Left hindlimb (tissue), 1 donor: Measurements from ENCODE around the gene HPCAL1.
"Not testable (repeated sequence)": the region's sequence is repeated elsewhere in the genome, so short reads cannot be mapped to it uniquely, and the experiment has no call there.

Source experiments
- DNase-seq: peaks from one replicate; pipeline ENCODE4 v3.0.0-alpha.2; 2018

Gene HPCAL1

DNA sequence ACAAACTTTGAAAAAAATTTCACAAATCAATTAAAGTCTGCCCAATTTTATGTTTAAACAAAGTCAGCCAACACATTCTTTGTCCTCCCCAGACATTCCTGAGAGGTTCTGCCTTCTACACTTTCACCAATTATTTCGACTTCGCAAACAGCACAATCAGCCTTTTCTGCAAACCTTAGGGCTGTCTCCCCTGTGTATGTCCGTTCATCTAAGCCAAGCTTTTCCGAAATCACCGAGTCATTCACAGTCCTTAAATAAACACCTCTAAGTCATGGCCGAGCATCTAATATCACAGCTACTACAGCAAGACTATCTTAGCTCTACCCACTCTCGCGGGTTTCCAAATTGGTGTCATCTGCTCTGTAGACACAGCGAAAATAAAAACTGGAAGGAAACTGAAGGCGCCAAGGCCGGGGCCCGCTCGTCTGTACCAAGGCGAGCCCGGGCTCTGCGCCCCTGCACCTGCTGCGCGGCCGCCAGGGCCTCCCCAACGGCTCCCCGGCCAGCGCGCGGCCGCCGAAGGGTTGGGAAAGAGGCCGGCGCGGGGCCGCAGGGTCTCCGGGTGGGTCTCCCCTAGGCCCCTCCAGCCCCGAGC is 144.7 kb downstream of the HPCAL1 start:
- no peak for DNase-seq

DNA sequence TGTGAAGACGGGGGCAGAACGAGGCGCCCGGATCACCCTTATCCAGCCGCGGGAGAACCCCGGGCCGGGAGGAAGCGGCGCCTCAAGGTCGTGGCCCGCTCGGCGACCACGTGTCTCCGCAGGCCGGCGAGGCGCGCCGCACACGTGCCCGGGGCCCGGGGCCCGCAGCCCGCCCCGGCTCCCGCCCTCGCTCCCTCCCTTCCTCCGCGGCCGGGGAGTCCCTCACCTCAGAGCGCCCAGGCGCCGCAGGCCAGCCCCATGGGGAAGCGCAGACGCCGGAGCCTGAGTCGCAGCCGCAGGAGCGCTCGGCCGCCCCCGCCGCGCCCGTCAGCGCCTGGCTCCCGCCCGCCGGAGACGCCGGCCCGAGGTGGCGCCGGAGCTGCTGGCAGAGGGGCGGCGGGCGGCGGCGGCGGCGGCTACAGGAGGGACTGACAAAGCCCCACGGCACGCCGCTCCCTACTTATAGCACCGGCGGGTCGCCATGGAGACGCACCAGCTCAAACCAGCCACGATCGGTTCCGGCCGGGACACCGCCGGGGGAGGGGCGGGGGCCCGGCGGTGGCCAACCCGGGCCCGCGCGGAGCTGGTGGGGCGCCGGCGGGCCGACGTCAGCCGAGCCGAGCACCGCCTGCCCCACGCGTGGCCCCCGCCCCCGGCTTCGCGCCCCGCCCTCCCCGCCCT is 145.3 kb downstream of the HPCAL1 start, which contains the start of gene ODC1:
Gene ODC1, minus strand, starts transcription at position 433 of the 681 bp plus-strand sequence. CDS start 3,295 bp downstream, outside the sequence.
- peak; percentile 96 for DNase-seq

DNA sequence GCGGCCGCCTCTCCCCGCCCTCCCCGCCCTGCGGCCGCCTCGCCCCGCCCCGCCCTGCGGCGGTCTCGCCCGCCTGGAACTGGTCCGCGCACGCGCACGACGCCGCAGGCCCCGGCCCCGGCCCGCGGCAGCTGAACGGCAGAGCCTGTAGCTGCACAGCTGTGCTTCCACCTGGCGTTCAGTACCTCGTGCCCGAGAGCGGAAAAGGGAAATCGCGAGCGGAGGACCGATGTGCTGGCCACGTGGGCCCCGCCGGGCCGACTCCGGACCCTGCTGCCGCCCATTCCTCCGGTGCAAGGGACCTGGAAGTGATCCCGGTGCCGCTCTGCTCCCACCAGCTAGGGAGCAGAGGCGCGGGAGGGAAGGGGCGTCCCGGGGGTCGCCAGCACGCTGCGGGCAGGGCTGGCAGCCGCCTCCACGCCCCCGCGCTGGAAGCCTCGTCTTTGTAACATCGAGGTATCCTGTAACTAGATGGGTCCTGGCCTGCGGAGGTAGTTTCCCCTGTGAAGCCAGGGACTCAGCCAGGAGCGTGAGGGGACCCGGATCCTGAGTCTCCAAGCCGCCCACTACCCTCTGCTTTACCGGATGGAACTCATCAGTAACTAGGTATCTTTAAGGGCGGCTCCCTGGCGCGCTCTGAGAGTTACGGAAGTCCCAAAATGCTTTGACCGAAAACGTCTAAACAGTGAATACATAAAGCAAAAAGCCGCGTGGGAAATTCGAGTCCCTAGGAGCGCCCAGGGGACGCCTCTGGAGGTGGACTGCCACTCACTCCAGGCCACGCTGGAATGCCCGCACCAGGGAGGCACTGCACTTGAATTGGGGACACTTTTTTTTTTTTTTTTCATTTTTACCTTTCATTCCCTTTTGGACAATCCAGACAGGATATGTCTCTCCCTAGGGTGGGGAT is 146.1 kb downstream of the HPCAL1 start:
- DNase-seq, result no peak

DNA sequence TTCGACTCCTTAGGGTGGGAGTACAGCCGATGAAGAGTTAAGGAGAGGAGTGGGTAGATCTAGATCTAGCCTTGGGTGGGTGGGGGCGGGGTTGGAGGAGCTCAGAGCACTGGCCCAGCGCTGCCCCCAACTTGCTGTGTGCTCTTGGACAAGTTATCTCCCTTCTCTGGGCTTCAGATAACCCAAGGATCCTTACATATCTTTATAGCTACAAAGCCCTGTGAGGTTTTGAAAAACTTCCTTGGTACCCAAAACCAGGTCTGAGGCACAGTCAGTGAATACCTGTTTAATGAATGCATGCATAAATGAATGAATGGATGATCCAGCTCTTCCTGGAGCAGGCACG is 146.8 kb downstream of the HPCAL1 start:
- DNase-seq, result no peak

DNA sequence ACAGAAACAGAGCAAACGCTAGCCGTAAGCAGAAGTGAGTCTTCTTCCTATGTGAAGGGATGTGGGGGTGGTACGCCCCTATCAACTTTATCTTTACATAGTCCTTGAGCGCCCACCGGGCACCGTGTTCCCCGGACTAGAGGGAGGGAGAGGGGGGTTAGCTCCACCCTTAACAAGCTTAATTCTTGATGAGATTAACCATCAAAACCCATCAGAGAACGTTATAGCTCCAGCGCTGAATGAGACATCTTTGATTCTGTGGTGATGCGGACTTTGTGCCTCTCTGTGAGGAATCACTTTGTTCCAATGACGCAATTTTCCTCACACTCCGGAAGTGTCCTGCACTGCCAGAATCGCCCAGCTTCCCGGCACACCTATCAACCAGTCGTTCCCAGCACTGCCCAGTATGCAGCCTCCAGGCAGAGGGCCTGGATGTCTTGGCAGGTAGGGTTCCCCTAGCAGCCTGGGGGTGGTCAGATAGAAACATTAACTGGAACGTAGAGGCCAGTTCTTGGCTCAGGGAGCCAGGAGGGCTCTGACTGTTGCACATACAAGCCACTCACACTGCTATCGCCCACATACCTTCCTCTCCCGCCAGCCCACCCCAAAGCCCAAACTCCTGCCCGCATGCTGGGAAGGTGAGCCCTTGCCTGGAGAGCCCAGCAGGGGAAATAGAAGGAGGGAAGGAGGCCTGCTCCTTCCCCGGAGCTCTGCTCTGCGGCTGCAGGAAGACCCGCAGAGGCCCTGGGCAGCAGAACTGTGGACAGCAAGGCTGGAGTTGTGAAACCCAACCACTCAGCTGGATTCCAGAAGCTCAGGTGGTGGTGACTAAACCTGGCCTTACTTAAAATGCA is 147.4 kb downstream of the HPCAL1 start:
- DNase-seq, result no peak

DNA sequence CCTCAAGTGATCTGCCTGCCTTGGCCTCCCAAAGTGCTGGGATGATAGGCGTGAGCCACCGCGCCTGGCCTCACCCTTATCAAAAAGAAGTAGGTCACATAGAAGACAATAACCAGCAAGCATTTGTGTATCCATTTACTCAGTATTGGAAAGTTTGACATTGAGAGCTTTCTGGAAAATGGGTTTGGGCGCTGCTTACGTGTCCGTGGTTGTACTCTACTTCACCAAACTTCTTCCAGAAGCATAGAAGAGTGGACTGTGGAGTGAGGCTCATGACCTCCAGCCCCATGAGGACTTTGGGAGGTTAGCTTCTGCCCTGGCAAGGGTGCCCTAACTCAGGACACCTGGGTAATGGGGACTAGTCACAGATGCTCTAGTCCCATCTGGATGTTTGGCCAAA is 149.1 kb downstream of the HPCAL1 start:
- no peak for DNase-seq

DNA sequence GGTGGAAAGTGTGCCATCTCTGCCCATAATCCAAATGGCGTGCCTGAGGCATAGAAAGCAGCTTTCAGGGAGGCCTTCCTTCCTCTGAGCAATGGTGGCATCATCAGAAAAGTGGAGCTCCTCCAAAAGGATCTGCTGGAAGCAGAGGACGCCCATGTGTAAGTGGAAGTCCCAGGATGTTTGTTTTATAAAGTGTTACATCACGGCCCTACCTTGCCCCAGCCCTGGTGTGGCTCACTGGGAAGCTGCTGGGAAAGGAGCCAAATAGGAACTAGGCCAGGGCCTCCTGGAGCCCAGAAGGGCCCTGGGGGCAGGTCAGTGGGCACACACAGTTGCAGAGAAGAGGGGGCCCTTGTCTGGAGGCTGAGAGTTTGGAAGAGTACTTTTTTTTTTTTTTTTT is 149.6 kb downstream of the HPCAL1 start:
- no peak for DNase-seq

DNA sequence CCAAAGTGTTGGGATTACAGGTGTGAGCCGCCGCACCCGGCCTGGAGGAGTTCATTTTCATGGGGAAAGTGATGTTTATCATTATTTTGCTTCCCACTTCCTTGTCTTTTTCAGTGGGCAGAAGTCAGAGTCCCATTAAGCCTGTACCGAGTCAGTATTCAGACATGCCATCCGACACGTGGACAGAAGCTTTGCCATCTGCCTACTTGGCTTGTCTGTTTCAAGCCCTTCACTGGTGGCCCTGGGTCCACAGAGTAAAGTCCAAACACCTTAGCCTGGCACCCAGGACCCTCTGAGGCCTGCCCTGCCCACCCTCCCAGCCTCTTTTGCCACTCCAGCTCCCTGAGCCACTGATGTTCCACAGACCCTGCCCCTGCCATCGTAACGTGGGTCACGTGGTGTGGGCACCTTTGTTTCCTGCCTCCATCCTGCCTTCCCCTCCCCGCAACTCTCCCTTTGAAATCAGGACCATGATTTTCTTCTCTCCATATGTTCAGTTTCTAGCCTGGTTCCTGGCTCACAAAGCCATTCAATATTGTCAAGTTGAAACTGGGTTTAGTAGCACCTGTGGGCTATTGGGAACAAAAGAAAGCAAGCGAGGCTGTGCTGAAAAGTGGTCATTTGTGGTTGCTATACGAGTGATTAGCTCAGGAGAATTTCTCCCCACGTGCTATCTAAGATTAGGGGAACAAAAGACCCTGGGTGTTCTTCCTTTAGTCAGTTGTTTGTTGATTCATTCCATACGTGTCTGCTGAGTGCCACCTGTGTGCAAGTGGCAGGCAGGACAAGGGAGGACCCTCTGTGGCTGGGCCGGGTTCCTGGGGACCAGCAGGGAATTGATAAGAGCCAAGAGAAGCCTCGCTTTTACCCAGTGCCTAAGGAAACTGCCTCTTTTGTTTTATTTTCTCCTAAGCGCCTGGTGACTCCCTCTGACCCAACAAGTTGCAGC is 150.5 kb downstream of the HPCAL1 start:
- DNase-seq, result no peak

DNA sequence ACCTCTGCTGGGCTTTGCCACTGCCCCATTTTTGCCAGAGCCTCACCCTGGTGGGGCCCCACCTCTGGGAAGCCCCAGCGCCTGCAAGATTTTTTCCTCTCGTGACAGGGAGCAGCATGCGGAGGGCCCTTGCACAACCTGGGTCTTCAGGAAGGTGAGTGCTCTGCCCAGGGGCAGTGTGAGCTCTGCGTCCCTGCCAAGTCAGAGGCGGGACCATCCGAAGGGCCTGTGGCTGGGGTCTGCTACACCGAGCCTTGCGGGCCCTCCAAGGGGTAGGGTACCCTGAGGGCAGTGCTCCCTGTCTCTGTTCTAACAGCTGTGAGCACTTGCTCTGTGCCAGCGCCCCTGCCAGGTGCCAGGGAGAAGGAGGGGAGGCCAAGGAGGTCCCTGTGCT is 151.2 kb downstream of the HPCAL1 start:
- no peak for DNase-seq

DNA sequence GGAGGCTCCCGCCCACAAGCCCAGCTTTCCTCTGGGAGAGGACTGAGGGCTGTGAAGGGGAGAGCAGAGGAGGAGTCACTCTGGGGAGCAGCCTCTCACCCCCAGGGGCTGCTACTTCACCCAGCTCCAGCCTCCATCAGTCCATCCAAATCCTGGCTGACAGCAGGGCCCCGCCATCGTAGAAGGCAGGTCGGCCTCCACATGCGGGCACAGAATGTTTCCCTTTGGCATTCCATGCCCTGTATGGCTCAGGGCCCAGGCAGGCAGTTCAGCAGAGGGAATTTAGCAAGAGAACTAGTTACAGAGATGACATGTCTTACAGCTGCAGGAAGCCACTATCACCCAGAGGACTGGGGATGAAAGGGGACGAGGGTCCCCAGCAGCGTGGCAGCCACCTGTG is 151.8 kb downstream of the HPCAL1 start:
- peak; percentile 52 for DNase-seq

DNA sequence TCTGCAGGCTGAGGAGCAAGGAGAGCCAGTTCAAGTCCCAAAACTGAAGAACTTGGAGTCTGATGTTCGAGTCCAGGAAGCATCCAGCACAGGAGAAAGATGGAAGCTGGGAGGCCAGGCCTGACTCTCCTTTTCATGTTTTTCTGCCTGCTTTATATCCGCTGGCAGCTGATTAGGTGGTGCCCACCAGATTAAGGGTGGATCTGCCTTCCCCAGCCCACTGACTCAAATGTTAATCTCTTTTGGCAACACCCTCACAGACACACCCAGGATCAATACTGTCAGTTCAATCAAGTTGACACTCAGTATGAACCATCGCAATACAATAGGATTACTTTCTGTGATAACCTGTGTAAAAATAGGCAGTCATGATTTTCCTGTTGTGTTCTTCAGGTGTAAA is 154.5 kb downstream of the HPCAL1 start:
- DNase-seq, result not testable (repeated sequence)

DNA sequence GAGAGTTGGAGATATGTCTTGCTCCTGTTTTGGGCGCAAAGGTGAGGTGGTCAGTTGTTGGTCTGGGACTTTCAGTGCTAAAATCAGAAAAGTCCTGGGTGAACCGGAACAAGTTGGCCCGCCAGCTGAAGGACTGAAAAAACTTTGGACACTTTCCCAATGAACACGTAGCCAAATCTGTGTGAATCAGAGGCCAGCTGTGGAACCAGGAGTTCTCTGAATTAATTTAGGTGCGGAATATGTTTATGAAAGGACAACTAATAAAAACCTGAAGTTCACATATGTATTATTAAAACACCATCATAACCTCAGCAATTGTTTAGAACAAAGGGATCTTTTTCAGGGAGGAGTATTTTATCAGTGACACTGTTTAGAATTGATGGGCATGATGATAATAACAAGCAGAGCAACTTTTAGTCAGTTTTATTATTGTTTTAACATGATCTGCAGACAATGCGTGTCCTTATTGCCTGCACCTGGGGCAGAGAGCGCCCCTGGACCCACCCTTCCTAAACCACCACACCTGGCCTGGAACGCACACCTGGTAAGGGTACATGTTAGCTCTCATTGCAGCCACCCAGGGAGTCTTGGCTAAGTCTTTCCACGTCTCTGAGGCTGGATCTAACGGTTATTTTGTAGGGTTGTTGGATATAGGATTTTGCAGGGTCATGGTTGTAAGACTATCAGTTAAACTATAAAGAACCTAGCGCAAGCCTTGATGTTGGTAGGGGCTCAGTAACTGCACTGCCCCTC is 155.3 kb downstream of the HPCAL1 start:
- DNase-seq, result no peak

DNA sequence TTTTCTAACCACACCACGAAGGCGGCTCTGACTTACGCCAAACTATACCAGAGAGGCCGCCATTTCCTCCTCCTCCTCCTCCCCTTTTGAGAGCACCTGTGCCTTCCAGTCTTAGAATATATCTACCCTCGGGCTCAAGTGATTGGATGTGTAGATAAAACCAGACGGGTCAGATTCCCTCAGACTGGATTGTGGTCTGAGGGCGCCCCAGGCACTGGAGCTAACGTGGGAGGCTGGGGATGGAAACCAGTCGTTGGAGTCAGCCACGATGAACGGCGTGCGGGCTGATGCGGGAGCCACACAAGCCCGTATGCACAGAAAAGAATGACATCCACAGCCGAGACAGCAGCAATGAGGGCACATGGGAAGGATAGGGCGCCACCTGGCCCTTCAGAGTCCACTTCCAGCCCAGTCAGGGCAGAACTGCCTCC is 157.7 kb downstream of the HPCAL1 start:
- DNase-seq, result no peak

DNA sequence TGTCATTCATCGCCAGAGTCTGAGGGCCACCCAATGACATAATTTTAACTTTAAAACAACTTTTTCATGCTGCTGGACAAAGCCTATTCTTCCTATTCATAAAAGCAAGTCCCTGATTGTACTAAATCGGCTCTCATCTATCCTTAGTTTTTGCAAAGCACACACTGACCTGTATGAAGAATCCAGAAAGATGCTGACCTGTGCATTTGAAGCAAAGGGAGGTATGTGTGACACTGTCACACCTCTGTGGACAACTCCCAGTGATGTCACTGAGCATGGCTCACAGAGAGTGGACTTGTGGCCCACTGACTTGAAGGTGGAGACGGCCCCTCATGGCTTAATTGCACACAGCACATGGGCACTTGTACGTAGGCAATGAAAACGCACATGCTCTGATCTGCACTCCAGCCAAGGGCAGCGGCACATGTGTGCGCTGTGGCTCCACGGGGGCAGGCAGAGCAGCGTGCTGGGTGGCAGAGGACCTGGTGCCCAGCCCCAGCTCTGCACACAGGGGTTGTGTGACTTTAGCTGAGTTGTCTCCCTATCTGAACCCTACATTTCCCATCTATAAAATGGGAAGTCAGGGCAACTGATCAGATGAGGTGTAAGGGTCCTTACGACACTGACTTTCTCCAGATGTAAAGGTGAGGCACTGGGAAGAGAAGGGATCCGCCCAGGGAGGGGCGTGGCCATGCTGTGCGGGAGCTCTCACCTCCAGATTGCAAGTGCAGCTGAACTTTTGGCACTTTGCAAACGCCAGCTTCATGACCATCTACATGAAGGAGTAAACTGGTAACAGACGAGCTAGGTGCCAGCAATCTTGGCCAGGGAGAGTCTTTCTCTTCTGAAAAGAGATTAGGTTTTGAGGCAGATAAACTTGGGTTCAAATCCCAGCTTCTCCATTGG is 159.7 kb downstream of the HPCAL1 start:
- DNase-seq, result no peak

DNA sequence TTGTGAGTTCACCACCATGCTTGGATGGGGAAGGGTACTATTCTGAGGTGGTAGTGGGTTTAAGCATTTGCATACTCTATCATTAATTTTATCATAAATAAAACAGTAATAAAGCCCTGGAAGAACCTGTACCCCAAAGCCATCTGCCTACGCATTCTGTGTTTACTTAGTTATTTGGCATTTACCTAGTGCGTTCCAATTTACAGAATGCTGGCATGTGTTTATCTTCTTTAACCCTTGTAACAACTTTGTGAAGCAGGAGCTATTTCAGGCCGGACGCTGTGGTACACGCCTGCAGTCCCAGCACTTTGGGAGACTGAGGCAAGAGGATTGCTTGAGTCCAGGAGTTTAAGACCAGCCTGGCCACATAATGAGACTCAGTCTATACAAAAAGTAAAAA is 163.2 kb downstream of the HPCAL1 start:
- DNase-seq, result no peak

DNA sequence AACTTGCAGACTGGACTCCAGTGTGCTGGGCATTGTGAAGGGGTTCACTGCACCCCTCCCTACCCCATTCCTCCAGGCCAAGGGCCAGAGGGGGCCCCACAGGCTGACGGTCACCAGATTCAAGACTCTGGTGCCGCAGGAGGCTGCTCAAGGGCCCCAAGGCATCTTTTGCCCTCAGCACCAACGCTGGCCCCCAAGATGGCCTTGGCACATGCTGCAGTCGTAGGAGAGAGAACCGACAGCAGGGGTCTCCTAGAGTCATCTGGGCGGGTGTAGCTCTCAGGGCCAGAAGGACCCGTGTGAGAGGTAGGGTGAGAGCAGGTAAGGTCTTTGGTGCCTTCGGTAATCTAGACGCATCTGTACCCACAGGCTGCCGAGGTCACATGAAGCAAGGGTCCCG is 164.1 kb downstream of the HPCAL1 start:
- DNase-seq, result no peak

DNA sequence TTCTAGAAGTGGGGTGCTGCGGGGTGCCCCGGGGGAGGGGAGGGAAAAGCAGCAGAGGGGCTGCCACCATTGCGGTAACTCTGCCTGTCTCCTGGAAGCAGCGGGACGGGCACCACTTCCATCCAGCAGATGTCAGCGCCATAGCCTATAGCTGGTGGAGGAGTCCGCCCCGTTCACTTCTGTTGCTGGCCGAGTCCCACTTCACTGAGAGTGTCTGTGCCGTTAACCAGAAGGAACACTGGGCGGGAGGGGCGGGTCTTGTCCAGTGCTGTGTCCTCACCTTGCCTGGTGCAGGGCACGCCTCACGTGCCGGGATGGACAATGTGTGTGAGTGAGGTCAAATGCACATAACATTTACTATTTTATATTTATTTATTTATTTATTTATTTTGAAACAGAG is 164.7 kb downstream of the HPCAL1 start:
- no peak for DNase-seq

DNA sequence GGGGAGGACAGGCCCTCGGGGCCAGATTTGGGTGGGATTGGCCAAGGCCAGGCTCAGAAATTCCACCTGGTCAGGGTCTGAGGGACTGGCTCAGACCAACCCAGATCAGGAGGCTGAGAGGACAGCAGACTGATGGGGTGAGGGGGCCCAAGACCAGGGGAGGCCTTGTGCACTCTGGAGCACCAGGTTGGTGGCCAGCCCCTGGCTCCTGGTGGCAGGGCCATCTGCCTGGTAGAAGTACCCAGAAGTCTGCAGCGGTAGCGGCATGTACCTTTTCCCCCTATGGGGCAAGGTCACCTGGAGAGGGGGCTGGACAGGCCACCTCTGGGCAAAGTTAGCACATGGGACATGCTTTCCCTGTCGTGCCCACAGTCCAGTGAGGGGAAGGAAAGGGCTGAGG is 166.6 kb downstream of the HPCAL1 start:
- no peak for DNase-seq

DNA sequence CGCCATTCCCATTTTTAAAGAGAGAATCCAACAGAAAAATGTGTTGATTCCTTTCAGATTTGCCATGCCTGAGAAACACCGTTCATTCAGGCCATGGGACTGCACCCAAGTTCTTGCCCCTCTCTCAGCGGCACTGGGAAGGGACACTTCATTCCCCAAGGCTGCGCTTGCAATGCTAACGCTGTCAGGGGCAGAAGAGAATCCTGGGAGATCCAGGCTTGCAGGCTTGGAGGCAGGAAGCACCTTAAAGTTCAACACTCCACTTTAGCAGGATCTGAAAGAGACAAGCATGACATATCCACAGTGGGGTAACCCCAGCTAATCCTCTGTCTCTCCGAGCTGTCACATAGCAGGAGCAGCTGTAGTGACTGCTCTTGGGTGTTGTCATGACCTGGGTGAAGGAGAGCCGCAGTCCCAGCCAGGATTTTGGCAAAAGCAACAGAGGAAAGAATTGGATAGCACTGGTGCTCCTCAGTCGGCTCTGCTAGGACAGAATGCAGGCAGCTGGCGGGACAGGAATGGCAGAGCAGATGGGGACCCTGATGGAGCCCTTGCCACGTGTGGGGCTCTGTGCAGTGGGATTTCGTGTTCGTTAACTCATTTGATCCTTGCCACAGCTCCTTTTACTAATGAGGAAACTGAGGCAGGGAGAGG is 167.4 kb downstream of the HPCAL1 start:
- DNase-seq, result no peak
